BE2C (cell line): ENCODE measurements around the gene COL6A3.
A peak's percentile ranks its signal among the peaks of the same experiment; 100 is the strongest.

Source experiments
- DNase-seq: peaks from one replicate; pipeline ENCODE4 v3.0.0-alpha.2; 2020
- H3K27me3 ChIP-seq: fragments of 250-450 bp; sonication (Bioruptor Pico); 2 replicates; pipeline ENCODE4 v1.5.1; 2020; ENCODE audit warnings: mild to moderate bottlenecking
- H3K36me3 ChIP-seq: fragments of 250-450 bp; sonication (Bioruptor Pico); 2 replicates; pipeline ENCODE4 v1.5.1; 2020; ENCODE audit warnings: mild to moderate bottlenecking
- H3K4me1 ChIP-seq: fragments of 250-450 bp; sonication (Bioruptor Pico); 2 replicates; pipeline ENCODE4 v1.5.1; 2020
- H3K4me3 ChIP-seq: 2 replicates; pipeline ENCODE4 v1.5.1; 2011; ENCODE audit warnings: low read depth, low read length
- H3K9me3 ChIP-seq: fragments of 250-450 bp; sonication (Bioruptor Pico); 2 replicates; pipeline ENCODE4 v1.5.1; 2020
- TF ChIP-seq, protein P1 (sequence below): IDR thresholded peaks from 2 replicates; pipeline ENCODE4 v1.5.1; 2012; ENCODE audit warnings: mild to moderate bottlenecking, low read depth, low read length

Gene COL6A3

DNA sequence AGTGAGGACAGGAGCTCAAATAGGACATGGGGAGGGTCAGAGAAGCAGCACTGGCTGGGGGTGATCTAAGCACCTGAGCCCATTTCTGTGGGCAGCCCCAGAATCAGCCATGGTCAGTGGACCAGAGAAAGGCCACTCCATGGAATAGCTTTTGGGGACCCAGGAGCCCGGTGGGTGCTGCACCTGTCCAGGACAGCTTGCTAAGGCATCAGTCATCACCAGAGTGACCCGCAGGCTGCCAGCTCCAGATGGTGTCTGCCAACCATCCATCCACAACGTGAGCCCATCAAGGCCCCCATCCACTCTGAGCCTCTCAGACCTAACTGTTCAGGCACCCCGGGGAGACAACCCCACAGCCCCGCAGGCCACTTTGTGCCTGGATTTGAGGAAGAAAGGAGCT, 23.6 kb upstream of the COL6A3 start:
- no peak for DNase-seq
- no peaks in the 10 kb centered on the region for H3K9me3 ChIP-seq
- no peaks in the 10 kb centered on the region for H3K27me3 ChIP-seq
- H3K4me3 ChIP-seq, result no peak overlapping the region
- TF ChIP-seq, protein P1, sequence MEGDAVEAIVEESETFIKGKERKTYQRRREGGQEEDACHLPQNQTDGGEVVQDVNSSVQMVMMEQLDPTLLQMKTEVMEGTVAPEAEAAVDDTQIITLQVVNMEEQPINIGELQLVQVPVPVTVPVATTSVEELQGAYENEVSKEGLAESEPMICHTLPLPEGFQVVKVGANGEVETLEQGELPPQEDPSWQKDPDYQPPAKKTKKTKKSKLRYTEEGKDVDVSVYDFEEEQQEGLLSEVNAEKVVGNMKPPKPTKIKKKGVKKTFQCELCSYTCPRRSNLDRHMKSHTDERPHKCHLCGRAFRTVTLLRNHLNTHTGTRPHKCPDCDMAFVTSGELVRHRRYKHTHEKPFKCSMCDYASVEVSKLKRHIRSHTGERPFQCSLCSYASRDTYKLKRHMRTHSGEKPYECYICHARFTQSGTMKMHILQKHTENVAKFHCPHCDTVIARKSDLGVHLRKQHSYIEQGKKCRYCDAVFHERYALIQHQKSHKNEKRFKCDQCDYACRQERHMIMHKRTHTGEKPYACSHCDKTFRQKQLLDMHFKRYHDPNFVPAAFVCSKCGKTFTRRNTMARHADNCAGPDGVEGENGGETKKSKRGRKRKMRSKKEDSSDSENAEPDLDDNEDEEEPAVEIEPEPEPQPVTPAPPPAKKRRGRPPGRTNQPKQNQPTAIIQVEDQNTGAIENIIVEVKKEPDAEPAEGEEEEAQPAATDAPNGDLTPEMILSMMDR, result no peak
- H3K36me3 ChIP-seq, result no peaks in the 10 kb centered on the region
- peaks cover 8% of the 10 kb centered on the region for H3K4me1 ChIP-seq

DNA sequence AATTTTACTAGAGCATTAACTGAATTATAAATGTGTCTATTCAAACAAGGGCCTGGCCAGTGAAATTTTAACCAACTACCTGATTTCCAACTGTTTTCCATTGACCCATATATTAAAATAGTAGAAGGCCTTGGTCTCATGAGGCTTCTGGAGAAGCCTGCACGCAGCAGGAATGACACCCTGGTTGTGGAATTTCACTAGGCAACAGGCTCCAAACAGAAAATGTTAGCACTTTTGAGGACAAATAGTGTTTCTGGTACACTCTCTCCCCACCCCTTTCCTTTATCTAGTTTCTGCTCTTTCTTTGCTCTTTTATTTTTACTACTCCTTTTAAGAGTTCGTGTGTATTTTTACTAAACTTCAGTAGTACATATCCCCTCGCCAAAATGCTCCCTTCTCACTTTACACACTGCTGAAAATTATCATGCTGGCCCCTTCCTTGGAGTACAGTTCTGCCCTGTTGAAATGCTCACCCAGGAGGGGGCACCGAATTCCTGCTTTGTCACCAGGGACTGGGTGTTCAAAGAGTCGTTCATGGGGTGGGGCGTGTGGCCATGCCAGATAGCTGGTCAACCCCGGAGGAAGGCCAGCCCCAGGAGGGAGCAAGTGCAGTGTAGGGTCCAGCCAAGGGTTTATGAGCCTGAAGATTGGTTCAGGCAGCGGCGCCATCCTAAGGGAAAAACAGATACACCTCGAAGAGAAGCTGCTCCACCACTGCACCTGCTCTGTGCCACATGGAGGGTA, 22.1 kb upstream of the COL6A3 start:
- H3K9me3 ChIP-seq, result no peaks in the 10 kb centered on the region
- no peak overlapping the region for H3K4me3 ChIP-seq
- peaks cover 4% of the 10 kb centered on the region for H3K4me1 ChIP-seq
- H3K27me3 ChIP-seq, result no peaks in the 10 kb centered on the region
- TF ChIP-seq, protein P1, result no peak
- no peaks in the 10 kb centered on the region for H3K36me3 ChIP-seq
- DNase-seq, result no peak

DNA sequence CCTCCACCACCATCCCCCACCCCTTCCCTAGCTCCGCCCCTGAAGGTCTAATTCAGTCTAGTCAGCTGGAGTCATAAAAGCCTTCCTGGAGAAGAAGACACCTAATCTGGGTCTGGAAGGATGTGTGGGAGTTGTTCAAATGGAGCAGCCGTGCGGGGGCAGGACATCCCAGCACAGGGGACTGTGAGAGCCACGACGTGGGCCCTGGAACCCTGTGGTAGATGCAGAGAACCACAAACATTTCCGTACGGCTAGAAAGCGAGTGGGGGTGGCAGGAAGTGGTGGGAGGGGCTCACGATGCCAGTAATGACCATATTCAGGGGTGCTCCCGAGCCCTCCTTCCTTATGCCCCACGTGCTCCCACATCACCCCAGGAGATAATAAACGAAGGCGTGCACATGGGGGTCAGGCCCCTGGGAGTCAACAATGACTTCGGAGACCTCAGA, 20.9 kb upstream of the COL6A3 start:
- Histone ChIP-seq H3K4me1 (peaks cover 4% of the 10 kb centered on the region), H3K4me3 (no peak overlapping the region), H3K36me3 (no peaks in the 10 kb centered on the region), H3K27me3 (no peaks in the 10 kb centered on the region), H3K9me3 (no peaks in the 10 kb centered on the region)
- DNase-seq, result no peak
- TF ChIP-seq, protein P1, result no peak

DNA sequence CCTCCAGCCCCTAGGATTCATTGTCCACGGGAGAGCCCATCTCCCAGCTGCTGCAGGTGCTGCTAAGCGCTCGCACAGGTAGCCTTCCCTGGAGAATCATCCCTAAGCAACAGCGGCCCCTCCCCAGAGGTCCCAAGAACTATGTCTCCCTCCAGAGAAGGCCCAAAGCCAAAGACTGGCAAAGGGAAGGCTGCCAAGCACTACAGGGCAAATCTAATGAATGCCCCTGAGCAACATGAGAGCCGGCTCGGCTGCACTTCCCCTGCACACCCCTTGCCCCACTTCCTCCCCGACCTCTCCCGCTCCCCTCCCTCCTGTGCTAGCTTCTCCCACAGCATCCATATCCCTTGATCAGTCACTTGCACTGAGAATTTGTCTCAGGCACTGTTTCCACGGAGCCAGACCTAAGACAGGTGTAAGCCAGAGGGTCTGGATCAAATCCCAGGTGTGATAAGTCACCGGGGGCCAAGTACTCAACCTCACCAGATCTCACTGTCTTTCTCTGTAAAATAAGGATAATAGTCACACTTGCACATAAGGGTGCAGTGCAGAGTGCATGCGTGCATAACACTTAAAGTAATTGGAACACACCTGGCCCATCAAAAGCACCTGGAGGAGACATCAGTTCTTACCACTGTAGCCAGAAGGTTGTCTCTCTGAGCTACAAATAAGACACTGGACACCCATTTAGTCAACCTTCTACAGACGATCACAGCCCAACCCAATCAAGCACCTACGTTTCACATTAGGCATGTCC, 20.1 kb upstream of the COL6A3 start:
- H3K36me3 ChIP-seq, result no peaks in the 10 kb centered on the region
- H3K9me3 ChIP-seq, result no peaks in the 10 kb centered on the region
- peaks cover 4% of the 10 kb centered on the region for H3K4me1 ChIP-seq
- TF ChIP-seq, protein P1, result no peak
- DNase-seq, result no peak
- H3K4me3 ChIP-seq, result no peak overlapping the region
- no peaks in the 10 kb centered on the region for H3K27me3 ChIP-seq

DNA sequence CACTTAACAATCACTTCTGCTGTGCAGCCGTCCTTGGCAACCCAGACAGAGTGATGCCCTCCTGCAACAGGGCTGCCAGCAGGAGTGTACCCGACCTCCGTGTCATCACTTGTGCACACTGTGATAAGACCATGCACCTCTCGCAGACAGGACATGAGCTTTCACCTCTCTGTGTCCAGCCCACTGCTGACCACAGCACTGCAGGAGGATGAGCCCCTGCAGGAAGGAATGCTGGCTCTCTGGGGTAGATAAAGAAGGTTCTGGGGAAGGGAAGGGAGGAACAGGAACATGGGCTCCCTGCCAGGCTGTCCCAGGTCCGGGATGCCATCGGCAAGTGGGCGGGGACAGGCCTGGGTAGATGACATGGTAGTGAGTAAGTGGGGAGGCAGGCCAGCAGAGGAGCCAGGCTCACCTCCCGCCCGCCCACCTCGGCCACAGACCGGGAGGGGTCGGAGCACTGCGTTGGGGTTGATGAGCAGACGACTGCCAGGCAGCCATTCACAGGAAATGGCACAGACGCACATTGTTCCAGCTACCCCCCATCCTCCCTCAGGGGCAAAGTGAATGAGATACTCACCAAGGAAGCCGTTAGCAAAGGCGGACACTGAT, 18.6 kb upstream of the COL6A3 start:
- Histone ChIP-seq H3K27me3 (no peaks in the 10 kb centered on the region), H3K4me1 (peaks cover 4% of the 10 kb centered on the region), H3K4me3 (peak overlapping the region; percentile 30), H3K36me3 (no peaks in the 10 kb centered on the region), H3K9me3 (no peaks in the 10 kb centered on the region)
- DNase-seq, result peak; percentile 83
- TF ChIP-seq, protein P1, result no peak

DNA sequence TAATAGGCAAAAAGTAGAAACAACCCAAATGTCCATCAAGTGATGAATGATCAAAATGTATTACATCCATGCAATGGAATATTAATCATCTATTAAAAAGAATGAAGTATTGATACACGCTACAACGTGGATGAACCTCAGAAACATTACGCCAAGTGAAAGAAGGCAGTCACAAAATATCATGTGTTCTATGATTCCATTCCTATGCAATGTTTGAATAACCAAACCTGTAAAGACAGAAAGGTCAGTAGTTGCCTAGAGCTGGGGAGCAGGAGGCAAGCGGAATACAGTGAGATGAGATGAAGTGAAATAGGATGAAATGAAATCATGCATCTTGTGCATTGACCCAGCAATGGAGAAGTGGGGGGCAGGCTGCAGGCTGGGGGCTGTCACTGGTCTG, 17.9 kb upstream of the COL6A3 start:
- no peak for DNase-seq
- TF ChIP-seq, protein P1, result no peak
- no peak overlapping the region for H3K4me3 ChIP-seq
- no peaks in the 10 kb centered on the region for H3K9me3 ChIP-seq
- H3K4me1 ChIP-seq, result peaks cover 4% of the 10 kb centered on the region
- H3K27me3 ChIP-seq, result no peaks in the 10 kb centered on the region
- H3K36me3 ChIP-seq, result no peaks in the 10 kb centered on the region
